OCI-LY1 (cell line): ENCODE results near the gene PLPP1.

Experiments
- H2AFZ ChIP-seq: fragments of 200-600 bp; sonication (generic), shearing (Covaris generic); 2 replicates; pipeline ENCODE4 v1.6.0; 2014; ENCODE audit warnings: antibody characterized with exemption, mild to moderate bottlenecking, low read length
- H3F3A ChIP-seq: fragments of 200-600 bp; sonication (generic), shearing (Covaris generic); 2 replicates; pipeline ENCODE4 v1.6.0; 2014; ENCODE audit warnings: mild to moderate bottlenecking, antibody characterized with exemption, low read length, moderate library complexity; ENCODE audit not compliant: insufficient read depth
- H3K27ac ChIP-seq: fragments of 200-600 bp; sonication (generic); 2 replicates; pipeline ENCODE4 v1.5.1; 2014; ENCODE audit warnings: low read length, mixed run types, mild to moderate bottlenecking, low read depth; ENCODE audit not compliant: poor library complexity, severe bottlenecking
- H3K27me3 ChIP-seq: fragments of 200-600 bp; sonication (generic); 2 replicates; pipeline ENCODE4 v1.6.0; 2014; ENCODE audit warnings: antibody characterized with exemption, mild to moderate bottlenecking, low read length, moderate library complexity; ENCODE audit not compliant: insufficient read depth
- H3K36me3 ChIP-seq: fragments of 200-600 bp; sonication (generic); 2 replicates; pipeline ENCODE4 v1.6.1; 2014; ENCODE audit warnings: mild to moderate bottlenecking, antibody characterized with exemption, low read length, moderate library complexity, mixed read lengths; ENCODE audit not compliant: insufficient read depth
- H3K4me1 ChIP-seq: fragments of 200-600 bp; sonication (generic); 2 replicates; pipeline ENCODE4 v1.5.1; 2014; ENCODE audit warnings: mild to moderate bottlenecking, low read length, moderate library complexity; ENCODE audit not compliant: insufficient read depth, severe bottlenecking
- H3K4me2 ChIP-seq: fragments of 200-600 bp; sonication (generic), shearing (Covaris generic); 2 replicates; pipeline ENCODE4 v1.6.1; 2014; ENCODE audit warnings: low read length
- H3K4me3 ChIP-seq: fragments of 200-600 bp; sonication (generic); 2 replicates; pipeline ENCODE4 v1.5.1; 2014; ENCODE audit warnings: low read length, low read depth, mild to moderate bottlenecking, mixed read lengths; ENCODE audit not compliant: poor library complexity, severe bottlenecking
- H3K79me2 ChIP-seq: fragments of 200-600 bp; shearing (Covaris generic); 2 replicates; pipeline ENCODE4 v1.6.1; 2016; ENCODE audit warnings: mixed run types, low read length, mixed read lengths; ENCODE audit not compliant: insufficient read depth
- H3K9ac ChIP-seq: fragments of 200-600 bp; sonication (generic), shearing (Covaris generic); 2 replicates; pipeline ENCODE4 v1.6.1; 2014; ENCODE audit warnings: mild to moderate bottlenecking, low read length, mixed read lengths
- H3K9me2 ChIP-seq: fragments of 200-600 bp; sonication (generic), shearing (Covaris generic); 2 replicates; pipeline ENCODE4 v1.6.1; 2014; ENCODE audit warnings: low read depth, mild to moderate bottlenecking, low read length, mixed read lengths
- H3K9me3 ChIP-seq: fragments of 200-600 bp; shearing (Covaris generic); 2 replicates; pipeline ENCODE4 v1.6.1; 2014; ENCODE audit warnings: low read length, mixed read lengths
- H4K20me1 ChIP-seq: fragments of 200-600 bp; sonication (generic), shearing (Covaris generic); 2 replicates; pipeline ENCODE4 v1.6.0; 2016; ENCODE audit warnings: mild to moderate bottlenecking, low read length; ENCODE audit not compliant: insufficient read depth
- EZH2 ChIP-seq: fragments of 200-600 bp; sonication (generic), shearing (Covaris generic); IDR thresholded peaks from 2 replicates; pipeline ENCODE4 v1.8.0; 2017; ENCODE audit warnings: borderline replicate concordance, mixed run types, mild to moderate bottlenecking, antibody characterized with exemption, low read length, moderate library complexity, mixed read lengths
- TF ChIP-seq, protein P1 (sequence below): fragments of 200-600 bp; sonication (generic), shearing (Covaris generic); IDR thresholded peaks from 2 replicates; pipeline ENCODE4 v1.5.1; 2017; ENCODE audit warnings: mild to moderate bottlenecking, antibody characterized with exemption, low read length, moderate library complexity, mixed read lengths

The PLPP1 gene

DNA sequence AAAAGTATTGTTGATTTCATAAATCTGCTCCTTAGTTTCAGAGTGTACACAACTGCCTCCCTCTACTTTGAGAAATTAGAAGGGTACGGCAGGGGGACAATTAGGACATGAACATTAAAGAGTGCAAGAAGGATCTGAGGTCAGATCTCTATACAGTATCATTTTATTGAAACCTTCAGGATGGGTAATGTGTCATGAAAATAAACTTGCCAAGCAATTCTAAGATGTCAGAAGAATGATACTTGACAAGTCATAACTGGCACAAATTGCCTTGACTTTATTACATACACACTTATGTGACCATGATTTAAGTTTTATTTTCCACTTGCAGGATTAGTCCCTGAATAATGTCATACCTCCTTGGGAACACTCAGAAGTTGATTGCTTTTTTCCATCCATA is 92.8 kb downstream of the PLPP1 start:
- Histone ChIP-seq H3K4me3 (no peak overlapping the region), H3K9me2 (no peaks in the 10 kb centered on the region), H3K9ac (no peak overlapping the region), H3F3A (no peaks in the 10 kb centered on the region), H3K27me3 (no peaks in the 10 kb centered on the region), H3K4me1 (peaks cover 21% of the 10 kb centered on the region), H3K79me2 (no peaks in the 10 kb centered on the region), H3K36me3 (no peaks in the 10 kb centered on the region), H3K9me3 (no peaks in the 10 kb centered on the region), H3K4me2 (no peak overlapping the region), H3K27ac (no peak overlapping the region), H4K20me1 (no peaks in the 10 kb centered on the region), H2AFZ (no peak overlapping the region)
- TF ChIP-seq EZH2 = no peak
- TF ChIP-seq, protein P1, sequence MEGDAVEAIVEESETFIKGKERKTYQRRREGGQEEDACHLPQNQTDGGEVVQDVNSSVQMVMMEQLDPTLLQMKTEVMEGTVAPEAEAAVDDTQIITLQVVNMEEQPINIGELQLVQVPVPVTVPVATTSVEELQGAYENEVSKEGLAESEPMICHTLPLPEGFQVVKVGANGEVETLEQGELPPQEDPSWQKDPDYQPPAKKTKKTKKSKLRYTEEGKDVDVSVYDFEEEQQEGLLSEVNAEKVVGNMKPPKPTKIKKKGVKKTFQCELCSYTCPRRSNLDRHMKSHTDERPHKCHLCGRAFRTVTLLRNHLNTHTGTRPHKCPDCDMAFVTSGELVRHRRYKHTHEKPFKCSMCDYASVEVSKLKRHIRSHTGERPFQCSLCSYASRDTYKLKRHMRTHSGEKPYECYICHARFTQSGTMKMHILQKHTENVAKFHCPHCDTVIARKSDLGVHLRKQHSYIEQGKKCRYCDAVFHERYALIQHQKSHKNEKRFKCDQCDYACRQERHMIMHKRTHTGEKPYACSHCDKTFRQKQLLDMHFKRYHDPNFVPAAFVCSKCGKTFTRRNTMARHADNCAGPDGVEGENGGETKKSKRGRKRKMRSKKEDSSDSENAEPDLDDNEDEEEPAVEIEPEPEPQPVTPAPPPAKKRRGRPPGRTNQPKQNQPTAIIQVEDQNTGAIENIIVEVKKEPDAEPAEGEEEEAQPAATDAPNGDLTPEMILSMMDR = no peak

DNA sequence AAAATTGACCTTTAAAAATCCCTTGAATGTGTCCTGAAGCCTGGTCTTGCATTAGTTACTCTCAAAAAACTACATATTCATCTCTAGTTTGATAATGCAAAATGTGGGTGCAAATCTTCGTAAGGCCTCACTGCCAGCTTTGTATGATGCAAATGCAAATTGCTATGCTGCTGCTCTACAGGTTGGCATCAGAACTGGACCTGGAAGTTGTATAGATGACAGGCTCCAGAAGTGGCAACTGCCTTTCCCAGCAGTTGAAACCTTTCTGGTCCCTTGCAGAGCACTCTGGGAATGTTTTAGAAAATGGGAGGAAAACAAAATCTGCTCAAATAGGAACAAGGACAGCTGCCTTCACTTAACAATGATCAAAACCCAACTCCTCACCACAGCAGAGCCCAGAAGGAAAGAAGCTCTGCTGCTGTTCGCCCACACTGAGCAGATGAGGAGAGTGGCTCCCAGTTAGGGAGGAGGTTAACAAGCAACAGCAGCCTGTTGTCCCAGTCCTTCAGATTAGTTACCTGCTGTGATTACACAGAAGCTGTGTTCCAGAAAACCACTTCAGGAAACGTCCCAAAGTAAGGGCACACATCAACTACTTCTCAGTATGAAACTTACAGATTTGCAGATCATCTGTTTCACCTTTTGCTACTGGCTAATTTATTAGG is 93.5 kb downstream of the PLPP1 start:
- no peak overlapping the region for H3K4me2 ChIP-seq
- H3K4me1 ChIP-seq = peaks cover 21% of the 10 kb centered on the region
- H3F3A ChIP-seq = no peaks in the 10 kb centered on the region
- H3K9ac ChIP-seq = no peak overlapping the region
- H3K9me2 ChIP-seq = no peaks in the 10 kb centered on the region
- no peak overlapping the region for H3K4me3 ChIP-seq
- no peak for TF ChIP-seq EZH2
- TF ChIP-seq, protein P1 = no peak
- H3K9me3 ChIP-seq = no peaks in the 10 kb centered on the region
- no peak overlapping the region for H2AFZ ChIP-seq
- peak overlapping the region; percentile 7 for H3K27ac ChIP-seq
- no peaks in the 10 kb centered on the region for H3K79me2 ChIP-seq
- H4K20me1 ChIP-seq = no peaks in the 10 kb centered on the region
- no peaks in the 10 kb centered on the region for H3K27me3 ChIP-seq
- H3K36me3 ChIP-seq = no peaks in the 10 kb centered on the region; the same call in 1 of the 2 replicates

DNA sequence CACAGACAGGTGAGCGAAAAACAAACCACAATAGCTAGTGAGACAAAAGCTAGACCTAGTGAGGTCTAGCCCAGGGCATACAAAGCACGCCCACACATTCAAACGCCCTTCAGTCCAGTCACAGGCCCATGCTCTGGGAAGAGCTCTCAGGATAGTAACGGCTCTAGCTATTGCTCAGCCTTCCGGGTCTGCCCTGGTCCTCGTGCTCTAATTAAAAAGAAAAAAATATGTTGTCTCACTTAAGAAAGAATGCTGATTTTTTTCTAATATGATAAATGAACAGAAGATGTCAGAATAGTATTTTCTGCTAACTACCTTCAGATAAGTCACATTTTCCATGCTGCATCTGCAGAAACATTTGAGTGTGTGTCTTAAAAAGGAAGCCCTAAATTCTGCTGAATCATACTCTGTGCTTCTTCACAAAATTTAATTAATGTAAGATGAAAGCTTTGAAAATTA is 94.5 kb downstream of the PLPP1 start:
- Histone ChIP-seq H3K4me3 (no peak overlapping the region), H3K27ac (peak overlapping the region; percentile 64), H2AFZ (no peak overlapping the region), H4K20me1 (no peaks in the 10 kb centered on the region), H3K27me3 (no peaks in the 10 kb centered on the region), H3K36me3 (no peaks in the 10 kb centered on the region; the same call in 1 of the 2 replicates), H3K4me2 (peak overlapping the region; percentile 39), H3K9ac (0 out of 2 replicates have a peak overlapping the region, but pooled peaks have one; percentile 3), H3K9me3 (no peaks in the 10 kb centered on the region), H3K4me1 (peaks cover 21% of the 10 kb centered on the region), H3K9me2 (no peaks in the 10 kb centered on the region), H3F3A (no peaks in the 10 kb centered on the region), H3K79me2 (no peaks in the 10 kb centered on the region)
- TF ChIP-seq EZH2 = no peak
- TF ChIP-seq, protein P1 = no peak
